DND-41 (cell line): Measurements from ENCODE around the gene CREG2.

Experiments
- CTCF ChIP-seq: IDR thresholded peaks from 2 replicates; pipeline ENCODE4 v1.5.1; 2012; ENCODE audit warnings: borderline replicate concordance, low read length, moderate library complexity, mild to moderate bottlenecking; ENCODE audit not compliant: poor library complexity, severe bottlenecking; ENCODE audit errors: extremely low read depth
- EZH2 ChIP-seq: IDR thresholded peaks from 3 replicates; pipeline ENCODE4 v1.6.1; 2012; ENCODE audit warnings: borderline replicate concordance, low read depth, mild to moderate bottlenecking, moderate library complexity, low read length, inconsistent platforms; ENCODE audit not compliant: severe bottlenecking

- TF ChIP-seq CTCF (no peak), EZH2 (no peak)
Measured at GRCh38 chr2:101357376-101357775, 29.9 kb downstream of the CREG2 start.
